HFFc6 (cell line): Measurements from ENCODE around the gene MLNR. TPM values are rescaled to one million over a fixed set of nuclear protein-coding genes. Genes with fewer than 3 reads are reported as not detected.

ENCODE experiments used
- DNase-seq: peaks from one replicate; pipeline ENCODE4 v3.0.0-alpha.2; 2018
- H3K27ac Mint-ChIP-seq: 2 replicates; pipeline ENCODE4 v1.8.0; 2020; ENCODE audit warnings: mild to moderate bottlenecking, mixed read lengths
- H3K27me3 Mint-ChIP-seq: 2 replicates; pipeline ENCODE4 v1.8.0; 2021; ENCODE audit warnings: mild to moderate bottlenecking, moderate library complexity, mixed read lengths; ENCODE audit not compliant: insufficient read depth
- H3K36me3 Mint-ChIP-seq: 2 replicates; pipeline ENCODE4 v1.8.0; 2021; ENCODE audit warnings: low read depth, mixed read lengths
- H3K4me1 Mint-ChIP-seq: 2 replicates; pipeline ENCODE4 v1.8.0; 2020; ENCODE audit warnings: low read depth, mixed read lengths
- H3K4me3 Mint-ChIP-seq: 2 replicates; pipeline ENCODE4 v1.8.0; 2020; ENCODE audit warnings: mild to moderate bottlenecking, moderate library complexity, mixed read lengths
- H3K9me3 Mint-ChIP-seq: 2 replicates; pipeline ENCODE4 v1.8.0; 2020; ENCODE audit warnings: mild to moderate bottlenecking, mixed read lengths
- CTCF ChIP-seq: fragments of 200-600 bp; sonication (generic); IDR thresholded peaks from 2 replicates; pipeline ENCODE4 v1.5.0; 2021; ENCODE audit warnings: antibody characterized with exemption, mild to moderate bottlenecking
- total RNA-seq, 6 experiments: library from RNA; stranded (reverse); fragmentation: NEBNext Ultra II Directional; extraction: Animal tissue kit (Norgen Biotek cat#: 25700); gene quantifications; 2 replicates in 1 of 6; 3 replicates in 5 of 6; pipeline ENCODE4 v1.2.3, GENCODE V29; 2021

MLNR gene
- total RNA-seq, 6 experiments from 2014 or later = not detected

- peaks cover 24% of the 10 kb centered on the region for H3K27me3 Mint-ChIP-seq
- DNase-seq = no peak
- H3K4me1 Mint-ChIP-seq = peaks cover 36% of the 10 kb centered on the region
- peaks cover 32% of the 10 kb centered on the region for H3K36me3 Mint-ChIP-seq
- no peak overlapping the region for H3K27ac Mint-ChIP-seq
- TF ChIP-seq CTCF = no peak
- H3K9me3 Mint-ChIP-seq = no peaks in the 10 kb centered on the region
- no peak overlapping the region for H3K4me3 Mint-ChIP-seq
These were observed 5.9 kb upstream of the MLNR start for GRCh38 chr13:49213997-49214916.

GRCh38 chr13:49214917-49215376 is 5.2 kb upstream of the MLNR start:
- Mint-ChIP-seq H3K27me3 (peaks cover 29% of the 10 kb centered on the region), H3K9me3 (no peaks in the 10 kb centered on the region), H3K4me3 (no peak overlapping the region), H3K4me1 (peaks cover 41% of the 10 kb centered on the region), H3K36me3 (peaks cover 28% of the 10 kb centered on the region), H3K27ac (no peak overlapping the region)
- TF ChIP-seq CTCF = no peak
- no peak for DNase-seq

- Mint-ChIP-seq H3K4me3 (no peak overlapping the region), H3K36me3 (peaks cover 18% of the 10 kb centered on the region), H3K27ac (no peak overlapping the region), H3K9me3 (peaks cover 2% of the 10 kb centered on the region; the same call in 1 of the 2 replicates), H3K27me3 (peaks cover 34% of the 10 kb centered on the region), H3K4me1 (peaks cover 41% of the 10 kb centered on the region)
- no peak for DNase-seq
- TF ChIP-seq CTCF = no peak
These were observed 3.8 kb upstream of the MLNR start for GRCh38 chr13:49216334-49216733.

- Mint-ChIP-seq H3K4me1 (peaks cover 41% of the 10 kb centered on the region), H3K4me3 (peak overlapping the region; percentile 61), H3K36me3 (peaks cover 13% of the 10 kb centered on the region), H3K27ac (no peak overlapping the region), H3K27me3 (peaks cover 50% of the 10 kb centered on the region), H3K9me3 (peaks cover 12% of the 10 kb centered on the region; the same call in 1 of the 2 replicates)
- TF ChIP-seq CTCF = no peak
- no peak for DNase-seq
These were observed 2.1 kb upstream of the MLNR start for GRCh38 chr13:49217962-49218492.

- no peak for TF ChIP-seq CTCF
- Mint-ChIP-seq H3K27ac (no peak overlapping the region; the same call in 1 of the 2 replicates), H3K27me3 (peaks cover 56% of the 10 kb centered on the region), H3K9me3 (peaks cover 12% of the 10 kb centered on the region; the same call in 1 of the 2 replicates), H3K4me3 (peak overlapping the region; percentile 63), H3K4me1 (peaks cover 40% of the 10 kb centered on the region), H3K36me3 (peaks cover 13% of the 10 kb centered on the region)
- DNase-seq = no peak
These were observed 1.6 kb upstream of the MLNR start for GRCh38 chr13:49218493-49219051.
